ENCODE measurements around the gene TRAPPC10. TPM values are rescaled to one million over a fixed set of nuclear protein-coding genes. Genes with fewer than 3 reads are reported as not detected.
"Not testable (repeated sequence)": the region's sequence is repeated elsewhere in the genome, so short reads cannot be mapped to it uniquely, and the experiment has no call there.

Gene TRAPPC10
- total and polyA plus RNA-seq, 2 donors (not counting 1 experiment from before 2014, with no cell fraction given): 61.7 to 145 TPM

DNA sequence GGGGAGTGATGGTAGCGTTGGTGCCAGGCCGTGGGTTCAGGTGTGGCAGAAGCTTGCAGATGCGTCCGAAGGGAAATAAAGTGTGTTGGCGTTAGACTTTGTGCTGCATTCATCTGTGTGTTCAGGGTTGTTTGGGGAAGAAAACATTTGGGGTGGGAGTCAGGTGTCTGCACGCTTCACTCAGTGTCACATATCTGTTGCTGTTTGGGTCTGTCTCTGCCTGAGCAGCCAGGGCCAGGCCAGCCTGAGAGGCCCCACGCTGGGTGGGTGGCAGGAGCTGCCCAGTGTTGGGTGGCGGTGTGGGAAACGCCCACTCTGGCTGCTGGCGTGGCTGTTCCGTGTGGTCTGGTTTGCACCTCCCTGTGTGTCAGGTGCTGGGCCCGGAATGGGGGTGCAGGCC lies 133.5 kb downstream of the TRAPPC10 start:
- H2AFZ ChIP-seq (ENCODE audit: insufficient read depth, low read depth, low read length, poor library complexity, severe bottlenecking); POLR2A ChIA-PET; DNase-seq; H3K9me3 ChIP-seq (ENCODE audit: control extremely low read depth in 1 of 3, control insufficient read depth in 2 of 3, insufficient read depth in 1 of 3, low read length in 2 of 3); H3K9me3 Mint-ChIP-seq (ENCODE audit: insufficient read depth); H3K4me3 Mint-ChIP-seq; H3K27me3 Mint-ChIP-seq; H3K36me3 ChIP-seq (replicated peaks in 1 of 2; ENCODE audit: control extremely low read depth in 1 of 2, control insufficient read depth in 1 of 2, extremely low read depth in 1 of 2, insufficient read depth in 2 of 2, low read length in 1 of 2); H3K4me1 Mint-ChIP-seq; H3K4me1 ChIP-seq (ENCODE audit: control insufficient read depth in 2 of 2, insufficient read depth in 2 of 2, low read length in 2 of 2); H4K20me1 ChIP-seq (ENCODE audit: control insufficient read depth, insufficient read depth, low read length, poor library complexity, severe bottlenecking); H3K27ac Mint-ChIP-seq; CTCF ChIA-PET; H3K4me3 ChIP-seq (ENCODE audit: control extremely low read depth in 1 of 5, extremely low read depth in 1 of 5, insufficient read depth in 1 of 5, low read depth in 2 of 5, low read length in 4 of 5); H3K27me3 ChIP-seq (replicated peaks in 1 of 4; ENCODE audit: control extremely low read depth in 1 of 4, control insufficient read depth in 3 of 4, insufficient read depth in 4 of 4, low read length in 3 of 4); H3K79me2 ChIP-seq (ENCODE audit: control insufficient read depth, insufficient read depth, low read length); H3K4me2 ChIP-seq (replicated peaks; ENCODE audit: low read depth, low read length, poor library complexity, severe bottlenecking); H3K9ac ChIP-seq (ENCODE audit: low read length); intact Hi-C loops (cut with micrococcal nuclease): not testable (repeated sequence)
- ATAC-seq (ENCODE audit: low read depth): peak; percentile 50
- WGBS (ENCODE audit: insufficient coverage): no CpG with 5 or more reads among the region's 12 CpGs
- peak overlapping the region in 1 of 2 donors; percentile 60 for H3K27ac ChIP-seq (ENCODE audit: low read length in 2 of 2)

- H3K9ac ChIP-seq (ENCODE audit: low read length); H3K4me2 ChIP-seq (replicated peaks; ENCODE audit: low read depth, low read length, poor library complexity, severe bottlenecking); H3K27ac Mint-ChIP-seq; H3K4me1 Mint-ChIP-seq; H3K27me3 Mint-ChIP-seq; H3K36me3 ChIP-seq (replicated peaks in 1 of 2; ENCODE audit: control extremely low read depth in 1 of 2, control insufficient read depth in 1 of 2, extremely low read depth in 1 of 2, insufficient read depth in 2 of 2, low read length in 1 of 2); H3K9me3 ChIP-seq (ENCODE audit: control extremely low read depth in 1 of 3, control insufficient read depth in 2 of 3, insufficient read depth in 1 of 3, low read length in 2 of 3); H4K20me1 ChIP-seq (ENCODE audit: control insufficient read depth, insufficient read depth, low read length, poor library complexity, severe bottlenecking); H3K9me3 Mint-ChIP-seq (ENCODE audit: insufficient read depth); H3K27ac ChIP-seq (ENCODE audit: low read length in 2 of 2); H3K4me1 ChIP-seq (ENCODE audit: control insufficient read depth in 2 of 2, insufficient read depth in 2 of 2, low read length in 2 of 2); H3K27me3 ChIP-seq (replicated peaks in 1 of 4; ENCODE audit: control extremely low read depth in 1 of 4, control insufficient read depth in 3 of 4, insufficient read depth in 4 of 4, low read length in 3 of 4); H3K4me3 Mint-ChIP-seq; CTCF ChIA-PET; H3K4me3 ChIP-seq (ENCODE audit: control extremely low read depth in 1 of 5, extremely low read depth in 1 of 5, insufficient read depth in 1 of 5, low read depth in 2 of 5, low read length in 4 of 5); H2AFZ ChIP-seq (ENCODE audit: insufficient read depth, low read depth, low read length, poor library complexity, severe bottlenecking); H3K79me2 ChIP-seq (ENCODE audit: control insufficient read depth, insufficient read depth, low read length); POLR2A ChIA-PET; DNase-seq; ATAC-seq (ENCODE audit: low read depth); intact Hi-C loops (cut with micrococcal nuclease): not testable (repeated sequence)
- no CpG with 5 or more reads among the region's 8 CpGs for WGBS (ENCODE audit: insufficient coverage)
Observed at GRCh38 chr21:44147108-44147507, 135.0 kb downstream of the TRAPPC10 start.

DNA sequence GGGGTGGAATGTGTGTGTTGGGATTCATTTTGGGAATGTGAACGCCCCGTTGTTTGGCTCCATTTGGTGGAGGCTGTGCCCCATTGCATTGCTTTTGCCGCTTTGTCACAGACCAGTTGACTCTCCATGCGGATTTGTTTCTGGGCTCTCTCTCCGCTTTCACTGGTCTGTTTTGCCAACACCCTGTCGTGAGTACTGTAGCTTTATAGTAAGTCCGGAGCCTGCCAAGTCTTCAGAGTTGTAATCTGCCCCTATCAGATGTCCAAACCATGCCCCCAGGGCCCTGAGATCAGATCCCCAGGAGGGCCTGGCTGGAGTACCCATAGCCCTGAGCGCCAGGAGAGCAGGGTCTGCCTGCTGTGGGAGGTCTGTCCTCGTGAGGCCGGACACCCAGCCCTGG lies 138.1 kb downstream of the TRAPPC10 start:
- 94% methylated on average over 3 of the region's 10 CpGs for WGBS (ENCODE audit: insufficient coverage)
- POLR2A ChIA-PET; H3K36me3 ChIP-seq (replicated peaks in 1 of 2; ENCODE audit: control extremely low read depth in 1 of 2, control insufficient read depth in 1 of 2, extremely low read depth in 1 of 2, insufficient read depth in 2 of 2, low read length in 1 of 2); H3K9ac ChIP-seq (ENCODE audit: low read length); H3K27ac ChIP-seq (ENCODE audit: low read length in 2 of 2); ATAC-seq (ENCODE audit: low read depth); H3K4me2 ChIP-seq (replicated peaks; ENCODE audit: low read depth, low read length, poor library complexity, severe bottlenecking); H3K4me1 ChIP-seq (ENCODE audit: control insufficient read depth in 2 of 2, insufficient read depth in 2 of 2, low read length in 2 of 2); intact Hi-C loops (cut with micrococcal nuclease); H4K20me1 ChIP-seq (ENCODE audit: control insufficient read depth, insufficient read depth, low read length, poor library complexity, severe bottlenecking); H3K9me3 ChIP-seq (ENCODE audit: control extremely low read depth in 1 of 3, control insufficient read depth in 2 of 3, insufficient read depth in 1 of 3, low read length in 2 of 3); H2AFZ ChIP-seq (ENCODE audit: insufficient read depth, low read depth, low read length, poor library complexity, severe bottlenecking); DNase-seq; H3K27ac Mint-ChIP-seq; H3K79me2 ChIP-seq (ENCODE audit: control insufficient read depth, insufficient read depth, low read length); CTCF ChIA-PET; H3K27me3 Mint-ChIP-seq; H3K9me3 Mint-ChIP-seq (ENCODE audit: insufficient read depth); H3K4me1 Mint-ChIP-seq; H3K4me3 ChIP-seq (ENCODE audit: control extremely low read depth in 1 of 5, extremely low read depth in 1 of 5, insufficient read depth in 1 of 5, low read depth in 2 of 5, low read length in 4 of 5); H3K27me3 ChIP-seq (replicated peaks in 1 of 4; ENCODE audit: control extremely low read depth in 1 of 4, control insufficient read depth in 3 of 4, insufficient read depth in 4 of 4, low read length in 3 of 4); H3K4me3 Mint-ChIP-seq: not testable (repeated sequence)

GRCh38 chr21:44153214-44153888 lies 141.2 kb downstream of the TRAPPC10 start:
- ATAC-seq (ENCODE audit: low read depth); H3K27me3 ChIP-seq (replicated peaks in 1 of 4; ENCODE audit: control extremely low read depth in 1 of 4, control insufficient read depth in 3 of 4, insufficient read depth in 4 of 4, low read length in 3 of 4); H4K20me1 ChIP-seq (ENCODE audit: control insufficient read depth, insufficient read depth, low read length, poor library complexity, severe bottlenecking); H3K4me1 Mint-ChIP-seq; H3K79me2 ChIP-seq (ENCODE audit: control insufficient read depth, insufficient read depth, low read length); H3K27ac Mint-ChIP-seq; intact Hi-C loops (cut with micrococcal nuclease); H3K27me3 Mint-ChIP-seq; DNase-seq; H3K9me3 Mint-ChIP-seq (ENCODE audit: insufficient read depth); H3K4me3 ChIP-seq (ENCODE audit: control extremely low read depth in 1 of 5, extremely low read depth in 1 of 5, insufficient read depth in 1 of 5, low read depth in 2 of 5, low read length in 4 of 5); H3K36me3 ChIP-seq (replicated peaks in 1 of 2; ENCODE audit: control extremely low read depth in 1 of 2, control insufficient read depth in 1 of 2, extremely low read depth in 1 of 2, insufficient read depth in 2 of 2, low read length in 1 of 2); POLR2A ChIA-PET; CTCF ChIA-PET; H3K9me3 ChIP-seq (ENCODE audit: control extremely low read depth in 1 of 3, control insufficient read depth in 2 of 3, insufficient read depth in 1 of 3, low read length in 2 of 3); H2AFZ ChIP-seq (ENCODE audit: insufficient read depth, low read depth, low read length, poor library complexity, severe bottlenecking); H3K4me1 ChIP-seq (ENCODE audit: control insufficient read depth in 2 of 2, insufficient read depth in 2 of 2, low read length in 2 of 2); H3K4me2 ChIP-seq (replicated peaks; ENCODE audit: low read depth, low read length, poor library complexity, severe bottlenecking); H3K4me3 Mint-ChIP-seq; H3K9ac ChIP-seq (ENCODE audit: low read length): not testable (repeated sequence)
- WGBS (ENCODE audit: insufficient coverage): no CpG with 5 or more reads among the region's 21 CpGs
- H3K27ac ChIP-seq (ENCODE audit: low read length in 2 of 2): peak overlapping the region in 1 of 2 donors; percentile 29
